PC-9 (cell line): ENCODE data around the gene ETS1.

Experiments used
- EZH2 ChIP-seq: fragments of 200-600 bp; sonication (generic); IDR thresholded peaks from 2 replicates; pipeline ENCODE4 v1.8.0; 2017; ENCODE audit warnings: antibody characterized with exemption, low read depth
- TF ChIP-seq, protein P1 (sequence below): fragments of 200-600 bp; sonication (generic); conservative IDR thresholded peaks from 2 replicates; pipeline ENCODE4 v1.6.1; 2017; ENCODE audit warnings: mixed run types, antibody characterized with exemption, mild to moderate bottlenecking, moderate library complexity

DNA sequence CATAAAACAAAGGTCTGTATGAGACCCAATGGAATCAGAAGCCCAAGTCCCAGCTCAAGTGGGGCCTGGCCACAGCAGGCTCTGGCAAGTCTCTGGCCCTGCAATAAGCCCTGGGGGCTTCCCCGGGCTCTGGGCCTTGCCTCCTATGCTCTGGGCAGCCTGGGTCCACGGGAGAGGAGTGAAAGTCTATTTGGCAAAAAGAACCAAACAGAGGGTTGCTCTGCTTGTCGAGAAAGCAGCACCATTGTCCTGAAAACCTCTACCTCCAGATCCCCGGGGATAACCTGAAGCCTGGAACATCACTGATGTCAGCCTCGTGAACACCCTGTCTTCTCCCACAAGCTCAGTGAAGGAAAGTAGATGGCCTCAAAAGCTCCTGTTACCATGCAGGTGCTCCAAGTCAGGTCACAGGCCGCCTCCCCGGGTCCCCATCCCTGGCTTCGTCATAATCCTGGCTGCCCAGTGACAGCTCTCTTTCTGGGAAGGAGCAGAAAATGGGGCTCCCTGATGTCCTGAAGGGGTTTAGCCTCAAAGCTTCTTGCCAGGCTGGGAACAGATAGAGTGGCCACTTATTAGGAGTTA, 46.1 kb upstream of the ETS1 start:
- TF ChIP-seq, protein P1, sequence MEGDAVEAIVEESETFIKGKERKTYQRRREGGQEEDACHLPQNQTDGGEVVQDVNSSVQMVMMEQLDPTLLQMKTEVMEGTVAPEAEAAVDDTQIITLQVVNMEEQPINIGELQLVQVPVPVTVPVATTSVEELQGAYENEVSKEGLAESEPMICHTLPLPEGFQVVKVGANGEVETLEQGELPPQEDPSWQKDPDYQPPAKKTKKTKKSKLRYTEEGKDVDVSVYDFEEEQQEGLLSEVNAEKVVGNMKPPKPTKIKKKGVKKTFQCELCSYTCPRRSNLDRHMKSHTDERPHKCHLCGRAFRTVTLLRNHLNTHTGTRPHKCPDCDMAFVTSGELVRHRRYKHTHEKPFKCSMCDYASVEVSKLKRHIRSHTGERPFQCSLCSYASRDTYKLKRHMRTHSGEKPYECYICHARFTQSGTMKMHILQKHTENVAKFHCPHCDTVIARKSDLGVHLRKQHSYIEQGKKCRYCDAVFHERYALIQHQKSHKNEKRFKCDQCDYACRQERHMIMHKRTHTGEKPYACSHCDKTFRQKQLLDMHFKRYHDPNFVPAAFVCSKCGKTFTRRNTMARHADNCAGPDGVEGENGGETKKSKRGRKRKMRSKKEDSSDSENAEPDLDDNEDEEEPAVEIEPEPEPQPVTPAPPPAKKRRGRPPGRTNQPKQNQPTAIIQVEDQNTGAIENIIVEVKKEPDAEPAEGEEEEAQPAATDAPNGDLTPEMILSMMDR = no peak
- TF ChIP-seq EZH2 = no peak
